Stimulated activated CD4-positive, alpha-beta T cell treated with anti-CD3 and anti-CD28 coated beads, Interleukin-4, amount 100 ng/mL, for 1 hour (primary cell): Measurements from ENCODE around the gene KERA.

Experiments
- DNase-seq: peaks from one replicate; pipeline ENCODE4 v3.0.0-alpha.2; 2020

Gene KERA

DNA sequence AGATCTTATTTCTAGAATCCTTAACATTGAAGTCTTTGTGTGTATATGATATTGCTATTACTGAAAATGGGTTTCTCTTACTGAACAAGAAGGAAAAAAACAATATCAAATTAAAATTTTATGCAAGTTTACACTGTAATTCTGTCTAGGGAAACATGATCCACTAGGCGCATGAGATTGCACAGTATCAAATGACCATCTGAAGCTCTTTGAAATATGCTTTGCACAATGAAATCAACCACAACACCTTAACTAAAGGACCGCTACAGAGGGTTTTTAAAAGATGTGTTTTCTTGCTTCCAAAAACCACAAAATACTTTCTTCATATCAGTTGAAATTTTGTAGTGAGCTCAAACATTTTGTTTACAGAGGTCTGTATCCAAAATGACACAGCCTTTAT lies 15.1 kb upstream of the KERA start:
- DNase-seq, result no peak

DNA sequence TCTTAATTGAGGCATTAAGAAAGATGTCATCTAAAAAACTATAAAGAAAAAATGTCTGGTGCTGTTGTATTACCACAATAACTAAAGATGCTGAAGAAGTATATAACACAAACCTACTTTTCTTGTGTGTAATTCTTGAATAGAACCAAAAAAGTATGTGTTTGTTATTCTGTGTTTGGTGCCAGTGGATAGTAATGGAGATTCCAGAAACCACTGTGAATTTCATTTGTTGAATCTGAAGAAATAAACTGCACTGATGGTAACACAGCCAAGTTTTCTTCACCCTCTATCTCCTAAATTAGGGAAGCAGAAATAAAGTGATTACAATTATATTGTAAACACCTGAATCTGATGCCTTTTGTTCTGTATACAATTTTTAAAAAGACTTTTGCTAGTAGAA lies 13.1 kb upstream of the KERA start:
- no peak for DNase-seq

DNA sequence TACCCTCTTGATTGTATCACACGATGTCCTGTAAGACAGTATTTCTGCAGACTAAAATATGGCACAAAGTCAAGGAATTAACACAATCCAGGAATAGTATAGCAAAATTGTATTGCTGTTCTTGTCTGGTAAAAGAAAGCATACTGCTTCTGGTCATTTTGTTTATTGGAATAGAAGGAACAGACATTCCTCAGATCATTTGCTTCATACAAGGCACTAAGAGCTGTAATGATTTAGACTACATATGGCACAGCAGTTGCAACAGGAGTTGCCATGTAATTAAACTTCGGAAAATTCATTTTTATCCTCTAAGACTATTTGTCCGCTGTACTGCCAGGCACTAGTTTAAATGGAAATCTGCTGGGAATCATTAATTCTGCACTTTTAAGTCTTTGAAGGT lies 7.6 kb upstream of the KERA start:
- no peak for DNase-seq

DNA sequence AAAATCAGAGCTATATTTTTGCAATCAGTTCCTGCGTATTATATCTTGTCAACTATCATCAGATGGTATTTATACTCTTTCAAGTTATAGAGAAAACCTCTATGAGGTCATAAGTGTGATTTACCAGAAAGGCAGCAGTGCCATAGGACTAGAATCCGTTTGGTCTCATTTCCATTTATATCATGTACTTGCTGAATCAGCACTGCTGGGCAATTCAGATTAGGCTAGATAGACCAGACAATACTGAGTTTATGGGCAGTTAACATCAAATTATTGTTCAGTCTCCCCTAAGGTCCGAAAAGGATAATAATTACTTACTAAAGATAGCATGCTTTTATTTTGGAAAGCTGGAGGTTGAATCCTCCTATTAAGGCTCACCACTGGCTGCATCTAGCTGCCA lies 6.8 kb upstream of the KERA start:
- DNase-seq, result no peak

DNA sequence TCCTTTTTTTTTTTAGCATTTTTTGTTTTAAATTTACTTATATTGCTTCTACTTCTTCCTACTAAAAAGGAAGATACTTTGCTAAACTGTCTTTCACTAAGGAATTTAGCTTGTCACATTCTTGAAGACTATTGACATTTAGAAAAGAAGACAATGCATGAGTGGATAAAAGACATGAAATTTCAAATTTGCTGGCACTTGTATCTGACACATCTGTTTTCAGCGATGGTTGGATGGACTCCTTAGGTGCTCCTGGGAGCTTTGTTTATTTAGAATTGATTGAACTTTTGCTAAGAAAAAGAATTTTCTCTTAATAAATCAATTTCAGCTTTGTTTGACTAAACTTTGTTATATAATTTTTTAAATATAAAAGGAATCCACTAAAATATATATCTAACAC lies 3.3 kb upstream of the KERA start:
- DNase-seq, result no peak

DNA sequence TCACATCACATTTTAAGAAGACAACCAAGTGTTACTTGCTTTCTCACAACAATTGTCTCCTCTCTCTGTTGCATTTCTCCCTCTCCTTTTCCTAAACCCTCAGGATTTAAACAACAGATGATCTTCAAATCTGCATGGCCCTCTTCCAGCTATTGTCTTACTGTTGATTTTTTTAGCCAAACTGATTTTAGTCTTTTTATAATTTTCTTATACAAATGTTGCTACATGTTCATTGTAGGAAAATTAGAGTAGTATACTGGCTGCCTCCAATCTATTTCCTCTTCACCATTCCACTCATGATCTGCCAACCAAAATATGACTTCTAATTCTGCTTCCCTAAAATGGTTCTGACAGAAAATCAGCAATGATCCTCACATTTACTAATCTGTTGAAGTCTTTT lies 1.4 kb upstream of the KERA start:
- no peak for DNase-seq

DNA sequence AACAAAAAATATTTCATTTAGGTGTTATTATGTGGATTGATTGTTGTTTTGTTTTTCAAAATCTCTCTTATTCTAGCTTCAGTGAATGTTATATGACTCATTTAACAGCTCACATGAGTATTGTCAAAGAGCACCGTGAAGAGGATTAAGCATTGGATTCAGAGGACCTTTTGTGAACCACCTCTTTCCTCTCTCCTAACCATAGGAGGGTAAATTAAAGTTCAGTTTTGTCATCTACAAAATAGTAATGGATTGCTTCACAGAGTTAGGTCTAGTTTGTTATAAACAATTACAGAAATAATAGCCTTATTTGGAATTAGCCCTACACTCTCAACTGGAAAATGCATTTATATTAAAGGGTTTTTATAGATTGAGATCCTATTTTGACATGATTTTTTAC lies 962 bp upstream of the KERA start:
- DNase-seq, result no peak

DNA sequence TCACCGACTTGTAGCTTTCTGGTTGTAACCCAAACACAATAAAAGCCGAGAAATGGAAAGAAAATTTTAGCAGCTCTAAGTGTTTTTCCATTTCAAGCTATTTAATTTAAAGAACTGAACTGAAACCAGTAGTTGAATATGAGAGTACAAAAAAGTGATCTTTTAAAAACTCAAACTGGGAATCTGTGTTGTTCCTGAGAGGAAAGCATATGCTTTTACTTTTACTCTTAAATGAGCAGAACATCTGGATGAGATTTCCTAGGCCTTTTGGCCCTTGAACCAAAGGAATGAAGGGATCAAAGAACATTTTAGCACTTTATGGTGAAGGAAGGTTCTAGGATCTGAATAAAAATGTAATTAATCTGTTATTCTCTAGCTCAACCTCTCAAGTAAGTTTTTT lies 1.3 kb downstream of the KERA start:
- no peak for DNase-seq

DNA sequence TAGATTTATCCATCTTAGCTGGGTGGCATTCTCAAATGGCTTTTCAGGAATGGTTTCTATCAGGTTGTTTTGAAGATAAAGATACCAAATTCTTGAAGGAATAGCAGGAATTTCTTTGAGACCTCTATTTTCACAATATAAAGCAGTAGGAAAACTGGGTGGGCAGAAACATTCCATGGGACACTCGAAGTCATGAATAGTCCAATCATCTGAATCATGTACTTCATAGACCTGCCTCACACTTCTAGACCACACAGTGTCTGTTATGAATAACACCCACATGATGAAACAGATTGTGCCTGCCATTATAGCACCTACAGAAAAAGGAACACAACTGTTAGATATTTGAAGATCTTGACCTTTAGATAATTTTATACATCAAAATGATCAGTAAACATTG lies 1.8 kb downstream of the KERA start:
- DNase-seq, result no peak

DNA sequence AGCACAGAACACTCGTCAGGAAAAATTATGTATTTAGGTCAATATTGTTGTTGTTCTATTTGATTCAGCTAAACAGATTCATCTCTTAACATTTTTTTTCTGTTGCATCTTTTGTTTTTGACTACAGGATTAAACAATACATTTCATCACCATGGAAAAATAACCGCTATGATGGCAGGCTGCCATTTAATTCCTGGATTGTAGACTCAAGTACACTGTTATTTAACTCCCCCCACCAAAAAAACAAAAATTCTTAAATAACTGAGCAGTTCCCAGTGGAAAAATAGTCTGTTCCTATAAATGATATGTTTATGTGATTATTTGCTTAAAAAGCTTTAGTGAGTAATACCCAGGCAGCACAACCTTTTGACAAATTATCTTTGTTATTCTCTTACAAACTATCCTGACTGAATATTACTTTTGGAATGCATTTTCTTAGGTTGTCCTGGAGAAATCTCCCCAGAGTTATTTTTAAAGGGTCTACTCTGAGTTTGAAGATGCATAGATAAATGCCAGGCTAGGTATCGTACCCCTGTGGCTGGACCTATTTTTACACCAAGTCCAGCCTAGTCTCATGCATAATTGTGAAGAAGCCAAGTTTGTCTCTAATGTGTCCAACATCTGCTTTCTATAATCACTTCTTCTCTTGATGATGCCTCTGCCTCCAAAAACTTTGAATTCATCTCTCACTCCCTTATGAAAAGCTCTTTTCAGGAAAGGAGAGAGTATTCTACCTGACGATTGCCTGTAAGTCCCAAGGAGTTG lies 3.7 kb downstream of the KERA start:
- no peak for DNase-seq

DNA sequence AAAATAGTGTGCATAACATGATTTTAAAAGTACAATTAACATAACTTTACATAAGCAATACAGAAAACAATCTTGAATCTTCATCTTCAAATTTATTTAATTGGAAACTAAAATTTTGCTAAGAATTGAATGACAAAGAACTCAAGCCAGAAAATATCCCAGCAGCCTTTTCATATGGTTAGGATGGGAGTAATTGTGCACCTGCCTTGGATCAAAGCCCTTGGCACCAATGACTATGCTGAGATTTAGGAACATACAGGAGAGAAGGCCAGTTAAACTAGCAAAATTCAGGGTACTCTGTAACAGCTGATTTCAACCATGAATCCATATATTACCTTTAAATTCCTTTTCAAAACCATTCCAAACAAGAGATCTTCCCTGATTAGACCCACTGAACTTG lies 5.8 kb downstream of the KERA start:
- DNase-seq, result no peak

DNA sequence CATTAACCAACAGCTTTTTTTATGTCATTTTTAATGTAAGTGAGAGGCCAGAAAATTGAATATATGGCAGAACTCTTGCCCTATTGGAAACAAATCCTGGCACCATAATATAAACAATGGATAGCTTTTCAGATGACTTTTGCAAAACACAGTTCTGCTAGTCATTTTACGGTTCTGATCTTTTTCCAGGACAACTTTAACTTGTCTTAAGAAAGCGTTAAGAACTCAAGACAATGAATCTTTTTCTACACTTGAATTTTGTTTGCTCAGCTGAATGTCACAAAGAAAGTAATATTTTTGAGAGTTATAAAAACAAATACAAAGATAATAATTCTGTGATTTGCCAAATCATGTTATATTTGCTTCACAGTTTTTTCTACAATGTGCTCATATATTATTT lies 13.2 kb downstream of the KERA start:
- no peak for DNase-seq

DNA sequence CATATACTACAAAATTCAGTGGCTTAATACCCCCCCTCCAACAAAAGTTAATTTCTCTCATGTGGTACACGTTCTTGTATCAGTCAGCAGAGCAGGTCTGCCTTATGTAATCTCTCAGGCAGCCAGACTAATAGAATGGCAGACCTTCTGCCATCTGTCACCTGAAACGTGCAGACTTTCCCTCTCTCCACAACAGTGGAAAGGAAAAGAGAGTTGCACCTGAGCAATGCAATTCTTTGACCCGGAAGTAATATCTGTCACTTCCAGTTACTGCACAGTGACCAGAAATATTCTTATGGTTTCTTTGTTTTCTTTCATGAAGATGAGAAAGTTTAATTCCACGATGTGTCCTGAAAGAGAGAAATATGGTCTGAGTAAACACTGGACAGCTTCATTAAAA lies 14.4 kb downstream of the KERA start:
- DNase-seq, result no peak

DNA sequence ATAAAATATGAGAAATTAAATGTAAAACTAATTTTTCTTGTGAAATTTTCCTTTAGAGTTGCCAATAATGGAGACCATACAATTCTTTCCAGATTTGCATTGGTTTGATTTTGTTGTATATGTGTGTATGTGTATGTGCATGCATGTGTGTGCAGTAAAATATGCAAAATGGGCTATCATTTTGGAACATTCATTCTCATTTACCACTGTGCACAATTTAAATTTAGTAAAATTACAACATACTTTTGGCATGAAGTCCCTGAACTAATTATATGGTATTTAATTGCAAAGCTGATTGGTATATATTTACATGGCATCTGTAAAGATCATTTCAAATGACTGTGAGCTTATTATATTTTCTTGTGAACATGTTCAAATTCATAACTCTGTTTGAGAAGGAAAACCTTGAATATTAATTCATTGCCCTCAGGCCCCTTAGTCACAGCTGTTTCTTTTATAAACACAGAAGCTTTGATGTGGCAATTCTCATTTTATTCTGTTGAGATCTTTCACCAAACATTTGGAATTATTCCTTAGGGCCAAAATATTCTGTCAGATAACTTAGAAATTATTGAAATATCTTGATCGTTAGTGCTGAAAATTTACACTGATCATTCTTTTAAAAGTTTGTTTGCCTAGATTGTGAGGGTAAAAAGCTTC lies 17.6 kb downstream of the KERA start:
- DNase-seq, result no peak

DNA sequence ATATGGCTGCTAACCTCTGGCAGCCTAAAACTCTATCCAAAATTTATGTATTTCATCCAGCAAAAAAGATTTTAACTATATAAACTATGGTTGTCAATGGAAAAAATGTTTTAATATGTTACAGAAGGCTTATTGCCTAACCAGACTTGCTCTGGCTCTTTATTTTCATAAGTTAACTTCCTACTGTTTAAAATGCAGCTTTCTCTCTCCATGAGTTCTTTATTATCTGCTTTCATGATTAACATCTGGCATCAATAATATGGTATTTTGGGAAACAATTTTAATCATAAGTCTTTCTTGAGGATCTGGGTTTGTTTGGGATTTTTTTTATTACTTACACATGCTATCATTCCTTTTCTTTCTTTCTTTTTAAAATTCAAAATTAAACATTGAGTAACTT lies 20.5 kb downstream of the KERA start:
- DNase-seq, result no peak

DNA sequence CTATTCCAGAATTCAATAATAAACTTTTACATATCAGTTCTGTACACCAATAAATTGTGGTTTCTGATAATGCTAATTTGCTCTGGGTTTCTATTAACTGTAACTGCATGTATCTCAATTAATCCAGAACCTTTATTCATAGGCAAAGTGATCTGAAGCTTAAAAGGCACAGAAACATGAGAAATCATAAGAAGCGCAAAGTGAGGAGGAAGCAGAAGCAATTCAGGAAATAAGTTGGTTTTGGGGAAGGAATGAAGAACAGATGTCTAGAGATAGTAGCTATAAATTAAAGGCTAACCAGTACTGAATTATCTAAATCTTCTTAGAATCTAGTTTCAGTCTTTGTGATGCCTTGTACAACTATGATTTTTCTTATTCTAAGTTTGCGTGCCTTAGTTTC lies 24.6 kb downstream of the KERA start:
- DNase-seq, result no peak

DNA sequence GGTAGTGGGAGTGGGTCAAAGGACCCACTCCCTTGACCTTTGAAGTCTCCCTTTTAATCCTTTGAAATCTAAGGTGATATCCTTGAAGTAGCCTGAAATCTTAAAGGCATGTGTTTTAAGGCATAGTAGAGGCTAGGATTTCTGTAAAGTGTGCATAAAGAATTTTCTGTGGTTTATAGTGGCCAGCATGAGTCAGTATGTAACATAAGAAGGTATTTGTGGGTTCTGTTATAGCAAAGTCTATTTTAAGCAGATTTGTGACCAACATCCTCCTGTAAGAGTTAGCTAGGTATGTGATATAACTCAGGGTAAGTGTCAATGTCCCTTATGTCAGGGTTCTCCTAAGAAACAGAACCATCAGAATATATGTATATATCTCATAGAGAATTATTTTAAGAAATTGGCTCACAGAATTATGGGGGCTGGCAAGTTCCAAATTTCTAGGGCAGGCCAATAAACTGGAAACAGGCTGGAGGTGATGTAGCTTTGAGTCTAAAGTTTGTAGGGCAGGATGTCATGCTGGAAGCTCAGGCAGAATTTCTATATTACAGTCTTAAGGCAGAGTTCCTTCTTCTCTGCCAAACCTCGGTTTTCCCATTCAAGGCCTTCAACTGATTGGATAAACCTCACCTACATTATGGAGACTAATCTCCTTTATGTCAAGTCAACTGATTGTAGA lies 34.4 kb downstream of the KERA start:
- DNase-seq, result no peak

DNA sequence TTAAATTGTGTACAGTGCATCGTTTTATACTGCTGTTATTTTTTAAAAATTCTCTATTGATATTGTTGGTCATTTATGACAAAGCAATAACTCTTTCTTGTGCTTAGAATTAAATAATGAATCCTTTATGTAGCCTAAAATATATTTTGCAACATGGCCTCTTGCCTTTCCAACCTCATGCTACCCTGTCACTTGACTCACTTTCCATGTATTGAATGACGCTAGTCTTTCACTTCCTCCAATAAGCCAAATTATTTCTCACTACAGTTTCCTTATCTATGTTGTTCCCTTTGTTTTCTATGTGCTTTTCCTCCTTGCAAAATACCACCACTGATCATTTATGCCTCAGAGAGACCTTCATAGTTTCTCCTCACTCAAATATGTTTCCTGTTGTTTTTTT lies 36.7 kb downstream of the KERA start:
- no peak for DNase-seq

DNA sequence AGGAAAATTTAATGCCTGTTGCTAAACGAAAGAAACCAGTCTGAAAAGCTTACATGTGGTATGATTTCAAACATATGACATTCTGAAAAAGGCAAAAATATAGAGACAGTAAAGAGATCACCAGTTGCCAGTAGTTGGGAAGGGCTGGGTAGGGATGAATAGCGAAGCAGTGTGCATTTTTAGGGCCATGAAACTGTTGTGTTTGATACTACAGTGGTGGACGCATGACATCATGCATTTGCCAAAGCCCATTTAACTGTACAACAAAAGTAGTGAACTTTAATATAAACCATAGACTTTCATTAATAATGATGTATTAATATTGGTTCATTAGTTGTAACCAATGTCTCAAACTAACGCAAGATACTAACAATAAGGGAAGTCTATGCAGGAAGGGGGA lies 38.4 kb downstream of the KERA start:
- DNase-seq, result no peak

DNA sequence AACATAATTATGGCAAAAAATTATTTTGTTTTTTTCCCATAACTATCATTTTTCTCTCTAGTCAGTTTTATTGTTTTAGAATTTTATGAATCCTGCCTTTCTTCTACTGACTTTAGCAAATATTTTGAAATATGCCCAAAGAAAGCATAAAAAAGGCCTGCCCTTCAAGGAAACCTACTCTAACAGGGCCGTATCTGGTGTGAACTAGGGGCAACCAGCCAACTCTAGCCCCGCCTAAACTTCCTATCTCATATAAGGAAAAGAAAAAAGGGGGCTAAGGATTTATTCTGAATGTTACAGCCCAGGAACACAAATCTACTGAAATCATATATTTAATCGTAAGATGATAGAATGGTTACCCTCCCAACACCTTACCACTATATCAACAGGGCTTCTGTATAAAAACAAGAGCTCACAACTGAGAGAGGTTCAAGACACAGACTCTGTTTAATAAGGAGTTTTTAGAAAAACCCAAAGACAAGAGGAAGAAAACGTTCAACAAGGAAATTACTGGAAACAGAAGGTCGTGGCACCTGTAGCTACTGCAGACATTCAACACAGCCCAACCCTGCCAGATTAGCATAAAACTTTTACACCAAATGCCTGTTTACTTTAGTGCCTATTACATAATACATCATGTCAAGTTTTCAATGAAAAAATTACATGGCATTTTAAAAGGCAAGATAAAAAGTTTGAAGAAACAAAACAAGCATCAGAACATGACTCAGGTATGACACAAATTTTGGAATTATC lies 40.1 kb downstream of the KERA start:
- no peak for DNase-seq

DNA sequence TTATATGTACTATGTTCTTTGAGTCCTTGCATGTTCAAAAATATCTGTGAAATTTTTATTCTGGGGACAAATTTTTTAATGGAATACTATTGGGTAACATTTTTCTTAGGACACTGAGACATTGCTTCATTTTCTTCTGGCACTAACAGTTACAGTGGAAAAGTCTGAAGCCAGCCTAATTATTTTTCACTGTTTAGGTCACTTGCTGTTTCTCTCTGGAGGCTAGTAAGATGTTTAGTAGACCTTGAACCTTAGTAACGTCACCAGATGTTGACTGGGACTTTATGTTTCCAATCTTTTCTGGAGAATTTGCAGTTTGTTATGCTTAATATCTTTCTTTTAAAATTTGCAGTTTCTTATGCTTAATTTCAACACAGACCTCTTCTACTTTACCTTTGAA lies 40.8 kb downstream of the KERA start:
- DNase-seq, result no peak

DNA sequence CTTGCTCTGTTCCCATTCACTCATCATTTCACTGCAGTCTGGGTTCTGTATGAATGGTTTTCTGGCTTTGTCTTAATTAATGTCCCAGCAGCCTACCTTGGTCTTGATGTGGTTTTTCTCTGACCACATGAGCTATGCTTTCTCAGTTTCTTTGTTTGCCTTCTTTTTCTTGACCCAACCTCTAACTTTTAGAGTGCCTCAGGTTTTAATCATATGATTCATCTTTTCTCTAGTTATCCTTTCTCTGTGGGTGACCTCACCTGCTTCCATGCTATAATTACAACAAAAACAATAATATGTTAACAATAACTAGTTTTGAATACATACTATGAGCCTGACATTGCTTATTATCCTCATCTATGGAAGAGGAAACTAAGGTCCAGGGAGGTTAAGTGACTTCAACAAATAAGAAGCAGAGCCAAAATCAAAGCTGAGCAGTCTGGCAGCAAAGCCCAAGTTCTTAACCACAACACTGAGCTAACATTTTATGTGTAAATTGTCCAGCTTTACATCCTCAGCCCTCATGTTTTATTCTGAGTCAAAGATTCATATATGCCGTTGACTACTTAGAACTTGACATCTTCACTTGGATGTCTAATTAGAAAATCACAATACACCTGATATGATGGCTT lies 48.4 kb downstream of the KERA start:
- no peak for DNase-seq
